Gastrocnemius medialis (tissue), 4 donors: ENCODE measurements around the gene RAB43. TPM values are rescaled to one million over a fixed set of nuclear protein-coding genes. Genes with fewer than 3 reads are reported as not detected.

ENCODE experiments used
- ATAC-seq, 2 donors: fragments of 150-250 bp; one replicate each; pipeline ENCODE4 v1.9.1; 2016
- DNase-seq, 2 donors: peaks; one replicate each; pipeline ENCODE4 v3.0.0-alpha.2; 2019
- H3K27ac ChIP-seq, 4 donors: fragments of 200-600 bp; sonication (generic); 1 replicate in 1 of 4; 2 replicates in 3 of 4; pipeline ENCODE4 v1.5.1; 2016 to 2018; ENCODE audit warnings: mild to moderate bottlenecking in 2 of 4, moderate library complexity in 1 of 4
- H3K27me3 ChIP-seq, 3 donors: fragments of 200-600 bp; sonication (generic) in 2 of 3; 1 replicate in 1 of 3; 2 replicates in 2 of 3; pipeline versions ENCODE4 v1.5.1 to v1.6.0; 2016 to 2019; ENCODE audit warnings: mild to moderate bottlenecking in 1 of 3, moderate library complexity in 1 of 3
- H3K36me3 ChIP-seq, 2 donors: fragments of 200-600 bp; sonication (generic) in 1 of 2; one replicate each; pipeline ENCODE4 v1.5.1; 2017 to 2018
- H3K4me1 ChIP-seq, 2 donors: fragments of 200-600 bp; sonication (generic) in 1 of 2; one replicate each; pipeline ENCODE4 v1.5.1; 2016 to 2017; ENCODE audit warnings: mild to moderate bottlenecking in 2 of 2
- H3K4me3 ChIP-seq, 4 donors: fragments of 200-600 bp; sonication (generic) in 3 of 4; 1 replicate in 1 of 4; 2 replicates in 3 of 4; pipeline ENCODE4 v1.5.1; 2016 to 2019; ENCODE audit warnings: mild to moderate bottlenecking in 2 of 4
- H3K9me3 ChIP-seq, 3 donors: fragments of 200-600 bp; sonication (generic) in 2 of 3; 1 replicate in 1 of 3; 2 replicates in 2 of 3; pipeline ENCODE4 v1.5.1; 2016 to 2019
- CTCF ChIP-seq, 5 experiments: fragments of 450-650 bp in 3 of 5; fragments of 200-600 bp in 2 of 5; sonication (generic) in 2 of 5; IDR thresholded peaks in 4 of 5; conservative IDR thresholded peaks in 1 of 5; 1 replicate in 4 of 5; 2 replicates in 1 of 5; pipeline ENCODE4 v1.5.1; 2016 to 2019; ENCODE audit warnings: antibody characterized with exemption in 5 of 5, mild to moderate bottlenecking in 3 of 5, moderate library complexity in 3 of 5
- POLR2A ChIP-seq, 2 donors: fragments of 450-650 bp; IDR thresholded peaks; one replicate each; pipeline ENCODE4 v1.6.1; 2017; ENCODE audit warnings: antibody characterized with exemption in 2 of 2, mild to moderate bottlenecking in 2 of 2, moderate library complexity in 2 of 2
- in situ Hi-C, 4 donors: fragments of 200-750 bp; cut with MboI; loops; one replicate each; pipeline versions ENCODE4 v1.15.0 to v1.8.0; 2017; ENCODE audit warnings: low sequenced_read_pairs in 4 of 4
- intact Hi-C: fragments of 100-400 bp; cut with DNase I; formaldehyde crosslinking; loops from one replicate; pipeline ENCODE4 v1.15.1; 2023; ENCODE audit warnings: low total_unique reads
- total RNA-seq, 4 donors: library from RNA; depleted of rRNA; stranded (reverse); fragments of >200 nt; gene quantifications; one replicate each; pipeline versions ENCODE4 v1.1.0 to v1.2.3, GENCODE V29; 2016

RAB43 gene
- total RNA-seq, 4 donors from 2014 or later, result 1.1 to 3.9 (median 2.5) TPM

GRCh38 chr3:129104498-129105079 is 17.0 kb downstream of the RAB43 start:
- Histone ChIP-seq H3K36me3 (peaks cover 0 to 11% of the 10 kb centered on the region in 2 donors), H3K4me1 (no peaks in the 10 kb centered on the region), H3K27ac (no peak overlapping the region), H3K27me3 (no peaks in the 10 kb centered on the region), H3K4me3 (no peak overlapping the region), H3K9me3 (no peaks in the 10 kb centered on the region)
- in situ Hi-C loops (no loop called here), intact Hi-C loops (no loop called here)
- no peak for TF ChIP-seq CTCF (IDR thresholded peaks at IDR 0.05 in 4 of 5, conservative IDR thresholded peaks at IDR 0.05 in 1 of 5)
- no peak for DNase-seq
- no peak for ATAC-seq

- peaks cover 0 to 11% of the 10 kb centered on the region in 2 donors for H3K36me3 ChIP-seq
- no peak for DNase-seq
- ATAC-seq, result no peak
- H3K27ac ChIP-seq, result no peak overlapping the region
- intact Hi-C loops (no loop called here), in situ Hi-C loops (no loop called here)
- no peak for TF ChIP-seq CTCF (IDR thresholded peaks at IDR 0.05 in 4 of 5, conservative IDR thresholded peaks at IDR 0.05 in 1 of 5)
- TF ChIP-seq POLR2A (IDR thresholded peaks at IDR 0.05), result no peak
- H3K4me3 ChIP-seq, result no peak overlapping the region
- H3K27me3 ChIP-seq, result no peaks in the 10 kb centered on the region
- H3K9me3 ChIP-seq, result no peaks in the 10 kb centered on the region
- no peaks in the 10 kb centered on the region for H3K4me1 ChIP-seq
Measured at GRCh38 chr3:129104051-129104450, 17.6 kb downstream of the RAB43 start.

- H3K36me3 ChIP-seq, result peaks cover 0 to 8% of the 10 kb centered on the region in 2 donors
- H3K27me3 ChIP-seq, result no peaks in the 10 kb centered on the region
- intact Hi-C loops, result no loop called here
- no peaks in the 10 kb centered on the region for H3K4me1 ChIP-seq
- no peaks in the 10 kb centered on the region for H3K9me3 ChIP-seq
- ATAC-seq (no peak), DNase-seq (no peak)
- H3K27ac ChIP-seq, result no peak overlapping the region
- H3K4me3 ChIP-seq, result no peak overlapping the region
- TF ChIP-seq CTCF (IDR thresholded peaks at IDR 0.05 in 4 of 5, conservative IDR thresholded peaks at IDR 0.05 in 1 of 5), result no peak
- no peak for TF ChIP-seq POLR2A (IDR thresholded peaks at IDR 0.05)
- in situ Hi-C loops, result no loop called here
Measured at GRCh38 chr3:129103296-129103695, 18.3 kb downstream of the RAB43 start.

GRCh38 chr3:129101370-129102138 is 20.1 kb downstream of the RAB43 start:
- Histone ChIP-seq H3K4me3 (no peak overlapping the region), H3K27me3 (no peaks in the 10 kb centered on the region), H3K36me3 (peaks cover 0 to 5% of the 10 kb centered on the region in 2 donors), H3K27ac (no peak overlapping the region), H3K9me3 (no peaks in the 10 kb centered on the region), H3K4me1 (no peaks in the 10 kb centered on the region)
- ATAC-seq (no peak), DNase-seq (no peak)
- intact Hi-C loops, result no loop called here
- in situ Hi-C loops, result no loop called here
- TF ChIP-seq POLR2A (IDR thresholded peaks at IDR 0.05) (no peak), CTCF (IDR thresholded peaks at IDR 0.05 in 4 of 5, conservative IDR thresholded peaks at IDR 0.05 in 1 of 5) (no peak)
